OCI-LY1 (cell line): Measurements from ENCODE around the gene ABCB10.

Experiments
- H2AFZ ChIP-seq: fragments of 200-600 bp; sonication (generic), shearing (Covaris generic); 2 replicates; pipeline ENCODE4 v1.6.0; 2014; ENCODE audit warnings: antibody characterized with exemption, mild to moderate bottlenecking, low read length
- H3F3A ChIP-seq: fragments of 200-600 bp; sonication (generic), shearing (Covaris generic); 2 replicates; pipeline ENCODE4 v1.6.0; 2014; ENCODE audit warnings: mild to moderate bottlenecking, antibody characterized with exemption, low read length, moderate library complexity; ENCODE audit not compliant: insufficient read depth
- H3K27ac ChIP-seq: fragments of 200-600 bp; sonication (generic); 2 replicates; pipeline ENCODE4 v1.5.1; 2014; ENCODE audit warnings: low read length, mixed run types, mild to moderate bottlenecking, low read depth; ENCODE audit not compliant: poor library complexity, severe bottlenecking
- H3K27me3 ChIP-seq: fragments of 200-600 bp; sonication (generic); 2 replicates; pipeline ENCODE4 v1.6.0; 2014; ENCODE audit warnings: antibody characterized with exemption, mild to moderate bottlenecking, low read length, moderate library complexity; ENCODE audit not compliant: insufficient read depth
- H3K36me3 ChIP-seq: fragments of 200-600 bp; sonication (generic); 2 replicates; pipeline ENCODE4 v1.6.1; 2014; ENCODE audit warnings: mild to moderate bottlenecking, antibody characterized with exemption, low read length, moderate library complexity, mixed read lengths; ENCODE audit not compliant: insufficient read depth
- H3K4me1 ChIP-seq: fragments of 200-600 bp; sonication (generic); 2 replicates; pipeline ENCODE4 v1.5.1; 2014; ENCODE audit warnings: mild to moderate bottlenecking, low read length, moderate library complexity; ENCODE audit not compliant: insufficient read depth, severe bottlenecking
- H3K4me2 ChIP-seq: fragments of 200-600 bp; sonication (generic), shearing (Covaris generic); 2 replicates; pipeline ENCODE4 v1.6.1; 2014; ENCODE audit warnings: low read length
- H3K4me3 ChIP-seq: fragments of 200-600 bp; sonication (generic); 2 replicates; pipeline ENCODE4 v1.5.1; 2014; ENCODE audit warnings: low read length, low read depth, mild to moderate bottlenecking, mixed read lengths; ENCODE audit not compliant: poor library complexity, severe bottlenecking
- H3K79me2 ChIP-seq: fragments of 200-600 bp; shearing (Covaris generic); 2 replicates; pipeline ENCODE4 v1.6.1; 2016; ENCODE audit warnings: mixed run types, low read length, mixed read lengths; ENCODE audit not compliant: insufficient read depth
- H3K9ac ChIP-seq: fragments of 200-600 bp; sonication (generic), shearing (Covaris generic); 2 replicates; pipeline ENCODE4 v1.6.1; 2014; ENCODE audit warnings: mild to moderate bottlenecking, low read length, mixed read lengths
- H3K9me2 ChIP-seq: fragments of 200-600 bp; sonication (generic), shearing (Covaris generic); 2 replicates; pipeline ENCODE4 v1.6.1; 2014; ENCODE audit warnings: low read depth, mild to moderate bottlenecking, low read length, mixed read lengths
- H3K9me3 ChIP-seq: fragments of 200-600 bp; shearing (Covaris generic); 2 replicates; pipeline ENCODE4 v1.6.1; 2014; ENCODE audit warnings: low read length, mixed read lengths
- H4K20me1 ChIP-seq: fragments of 200-600 bp; sonication (generic), shearing (Covaris generic); 2 replicates; pipeline ENCODE4 v1.6.0; 2016; ENCODE audit warnings: mild to moderate bottlenecking, low read length; ENCODE audit not compliant: insufficient read depth
- EZH2 ChIP-seq: fragments of 200-600 bp; sonication (generic), shearing (Covaris generic); IDR thresholded peaks from 2 replicates; pipeline ENCODE4 v1.8.0; 2017; ENCODE audit warnings: borderline replicate concordance, mixed run types, mild to moderate bottlenecking, antibody characterized with exemption, low read length, moderate library complexity, mixed read lengths
- TF ChIP-seq, protein P1 (sequence below): fragments of 200-600 bp; sonication (generic), shearing (Covaris generic); IDR thresholded peaks from 2 replicates; pipeline ENCODE4 v1.5.1; 2017; ENCODE audit warnings: mild to moderate bottlenecking, antibody characterized with exemption, low read length, moderate library complexity, mixed read lengths

The ABCB10 gene

DNA sequence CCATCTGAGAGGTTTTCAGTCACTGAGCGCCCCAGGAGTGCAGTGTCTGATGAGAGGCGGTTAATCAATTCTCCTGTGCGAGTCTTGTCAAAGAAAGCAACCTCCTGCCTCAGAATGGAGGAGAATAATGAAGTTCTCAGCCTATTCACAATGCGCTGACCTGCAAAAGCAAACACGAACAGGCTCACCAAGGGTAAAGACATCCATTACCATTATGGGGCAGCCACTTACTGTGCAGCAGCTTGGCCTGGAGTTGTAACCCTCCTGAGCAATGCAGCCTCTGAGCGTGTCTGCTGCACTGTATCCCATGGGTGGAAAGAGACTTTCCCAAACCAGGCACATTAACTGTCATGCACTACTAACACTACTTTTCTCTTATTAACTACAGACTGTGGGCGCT, 11.0 kb downstream of the ABCB10 start:
- no peaks in the 10 kb centered on the region for H3K9me2 ChIP-seq
- H3K36me3 ChIP-seq: peaks cover 37% of the 10 kb centered on the region
- H2AFZ ChIP-seq: no peak overlapping the region
- H3K79me2 ChIP-seq: no peaks in the 10 kb centered on the region
- H3K9ac ChIP-seq: no peak overlapping the region
- no peaks in the 10 kb centered on the region for H3K4me1 ChIP-seq
- H3K4me3 ChIP-seq: no peak overlapping the region
- H3K9me3 ChIP-seq: no peaks in the 10 kb centered on the region
- H3K27me3 ChIP-seq: no peaks in the 10 kb centered on the region
- TF ChIP-seq, protein P1, sequence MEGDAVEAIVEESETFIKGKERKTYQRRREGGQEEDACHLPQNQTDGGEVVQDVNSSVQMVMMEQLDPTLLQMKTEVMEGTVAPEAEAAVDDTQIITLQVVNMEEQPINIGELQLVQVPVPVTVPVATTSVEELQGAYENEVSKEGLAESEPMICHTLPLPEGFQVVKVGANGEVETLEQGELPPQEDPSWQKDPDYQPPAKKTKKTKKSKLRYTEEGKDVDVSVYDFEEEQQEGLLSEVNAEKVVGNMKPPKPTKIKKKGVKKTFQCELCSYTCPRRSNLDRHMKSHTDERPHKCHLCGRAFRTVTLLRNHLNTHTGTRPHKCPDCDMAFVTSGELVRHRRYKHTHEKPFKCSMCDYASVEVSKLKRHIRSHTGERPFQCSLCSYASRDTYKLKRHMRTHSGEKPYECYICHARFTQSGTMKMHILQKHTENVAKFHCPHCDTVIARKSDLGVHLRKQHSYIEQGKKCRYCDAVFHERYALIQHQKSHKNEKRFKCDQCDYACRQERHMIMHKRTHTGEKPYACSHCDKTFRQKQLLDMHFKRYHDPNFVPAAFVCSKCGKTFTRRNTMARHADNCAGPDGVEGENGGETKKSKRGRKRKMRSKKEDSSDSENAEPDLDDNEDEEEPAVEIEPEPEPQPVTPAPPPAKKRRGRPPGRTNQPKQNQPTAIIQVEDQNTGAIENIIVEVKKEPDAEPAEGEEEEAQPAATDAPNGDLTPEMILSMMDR: no peak
- TF ChIP-seq EZH2: no peak
- no peak overlapping the region for H3K27ac ChIP-seq
- no peaks in the 10 kb centered on the region for H4K20me1 ChIP-seq
- no peaks in the 10 kb centered on the region for H3F3A ChIP-seq
- no peak overlapping the region for H3K4me2 ChIP-seq

DNA sequence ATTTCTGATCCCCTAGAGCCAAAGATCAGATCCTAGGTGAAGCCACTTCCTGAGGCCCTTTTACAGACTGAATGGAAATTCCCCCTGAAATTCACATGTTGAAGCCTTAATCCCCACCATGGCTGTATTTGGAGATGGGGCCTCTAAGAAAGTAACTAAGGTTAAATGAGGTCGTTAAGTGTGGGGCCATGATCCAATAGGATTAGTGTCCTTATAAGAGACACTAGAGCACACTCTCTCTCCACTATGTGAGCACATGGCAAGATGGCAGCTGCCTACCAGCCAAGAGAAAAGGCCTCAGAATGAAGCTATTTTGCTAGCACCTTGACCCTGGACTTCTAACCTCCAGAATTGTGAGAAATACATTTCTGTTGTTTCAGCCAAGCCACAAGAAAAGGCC, 13.9 kb downstream of the ABCB10 start:
- H3K36me3 ChIP-seq: peaks cover 60% of the 10 kb centered on the region
- H3K4me1 ChIP-seq: no peaks in the 10 kb centered on the region
- H3K27ac ChIP-seq: no peak overlapping the region
- no peaks in the 10 kb centered on the region for H3K27me3 ChIP-seq
- no peaks in the 10 kb centered on the region for H3K9me3 ChIP-seq
- H4K20me1 ChIP-seq: no peaks in the 10 kb centered on the region
- H3K9me2 ChIP-seq: no peaks in the 10 kb centered on the region
- no peak for TF ChIP-seq EZH2
- TF ChIP-seq, protein P1: no peak
- H3K4me2 ChIP-seq: no peak overlapping the region
- no peak overlapping the region for H2AFZ ChIP-seq
- H3F3A ChIP-seq: no peaks in the 10 kb centered on the region
- H3K4me3 ChIP-seq: no peak overlapping the region
- H3K79me2 ChIP-seq: no peaks in the 10 kb centered on the region
- H3K9ac ChIP-seq: no peak overlapping the region

- no peaks in the 10 kb centered on the region for H3F3A ChIP-seq
- no peak overlapping the region for H3K4me2 ChIP-seq
- H4K20me1 ChIP-seq: no peaks in the 10 kb centered on the region
- no peaks in the 10 kb centered on the region for H3K9me2 ChIP-seq
- TF ChIP-seq EZH2: no peak
- TF ChIP-seq, protein P1: no peak
- no peaks in the 10 kb centered on the region for H3K79me2 ChIP-seq
- no peaks in the 10 kb centered on the region for H3K27me3 ChIP-seq
- no peak overlapping the region for H3K9ac ChIP-seq
- H3K4me3 ChIP-seq: no peak overlapping the region
- H3K27ac ChIP-seq: no peak overlapping the region
- H3K4me1 ChIP-seq: no peaks in the 10 kb centered on the region
- no peak overlapping the region for H2AFZ ChIP-seq
- H3K36me3 ChIP-seq: peaks cover 83% of the 10 kb centered on the region
- H3K9me3 ChIP-seq: no peaks in the 10 kb centered on the region
Observed at GRCh38 chr1:229539863-229540506, 18.5 kb downstream of the ABCB10 start.
